ENCODE results near the gene PTAFR. TPM values are rescaled to one million over a fixed set of nuclear protein-coding genes. Genes with fewer than 3 reads are reported as not detected.

Gene PTAFR
- total RNA-seq, 2 experiments from 2014 or later, result 0.47 to 0.53 TPM

- no peaks in the 10 kb centered on the region for H3K4me1 Mint-ChIP-seq (ENCODE audit: low read depth)
- Histone ChIP-seq H3K27ac (ENCODE audit: low read depth in 1 of 2, low read length in 2 of 2) (no peak overlapping the region), H3K9me3 (ENCODE audit: control insufficient read depth in 1 of 2, insufficient read depth in 1 of 2, low read length in 2 of 2) (no peaks in the 10 kb centered on the region), H3K27me3 (ENCODE audit: control insufficient read depth in 1 of 2, insufficient read depth in 2 of 2, low read length in 2 of 2) (no peaks in the 10 kb centered on the region), H3K36me3 (ENCODE audit: insufficient read depth, low read length) (peaks cover 4% of the 10 kb centered on the region), H3K4me3 (ENCODE audit: low read length) (no peak overlapping the region), H3K4me1 (ENCODE audit: insufficient read depth, low read length) (peaks cover 5% of the 10 kb centered on the region)
- no peaks in the 10 kb centered on the region for H3K27me3 Mint-ChIP-seq
- intact Hi-C loops (cut with DNase I, micrococcal nuclease), result no loop called here
- CTCF ChIA-PET, result no interaction called here
- no peak for ATAC-seq (ENCODE audit: poor library complexity)
- no peak overlapping the region for H3K27ac Mint-ChIP-seq
- no peak overlapping the region for H3K4me3 Mint-ChIP-seq
- POLR2A ChIA-PET, result no interaction called here
- H3K9me3 Mint-ChIP-seq, result no peaks in the 10 kb centered on the region
- H3K36me3 Mint-ChIP-seq (ENCODE audit: low read depth), result peaks cover 7% of the 10 kb centered on the region
- no peak for TF ChIP-seq CTCF (IDR thresholded peaks at IDR 0.05)
- no peak for DNase-seq
Measured at GRCh38 chr1:28190996-28191645, 14.6 kb upstream of the PTAFR start.

- Mint-ChIP-seq H3K27ac (no peak overlapping the region), H3K4me3 (no peak overlapping the region), H3K9me3 (no peaks in the 10 kb centered on the region), H3K4me1 (ENCODE audit: low read depth) (no peaks in the 10 kb centered on the region), H3K27me3 (no peaks in the 10 kb centered on the region), H3K36me3 (ENCODE audit: low read depth) (peaks cover 7% of the 10 kb centered on the region)
- POLR2A ChIA-PET, result no interaction called here
- TF ChIP-seq CTCF (IDR thresholded peaks at IDR 0.05), result no peak
- intact Hi-C loops (cut with DNase I, micrococcal nuclease), result no loop called here
- no peaks in the 10 kb centered on the region for H3K27me3 ChIP-seq (ENCODE audit: control insufficient read depth in 1 of 2, insufficient read depth in 2 of 2, low read length in 2 of 2)
- H3K4me1 ChIP-seq (ENCODE audit: insufficient read depth, low read length), result peaks cover 5% of the 10 kb centered on the region
- no peak overlapping the region for H3K27ac ChIP-seq (ENCODE audit: low read depth in 1 of 2, low read length in 2 of 2)
- H3K4me3 ChIP-seq (ENCODE audit: low read length), result no peak overlapping the region
- CTCF ChIA-PET, result no interaction called here
- no peak for ATAC-seq (ENCODE audit: poor library complexity)
- no peaks in the 10 kb centered on the region for H3K9me3 ChIP-seq (ENCODE audit: control insufficient read depth in 1 of 2, insufficient read depth in 1 of 2, low read length in 2 of 2)
- H3K36me3 ChIP-seq (ENCODE audit: insufficient read depth, low read length), result peaks cover 4% of the 10 kb centered on the region
- DNase-seq, result no peak
Measured at GRCh38 chr1:28190337-28190979, 14.0 kb upstream of the PTAFR start.

- Mint-ChIP-seq H3K9me3 (no peaks in the 10 kb centered on the region), H3K27me3 (no peaks in the 10 kb centered on the region), H3K36me3 (ENCODE audit: low read depth) (no peaks in the 10 kb centered on the region), H3K4me1 (ENCODE audit: low read depth) (peaks cover 12% of the 10 kb centered on the region), H3K4me3 (no peak overlapping the region), H3K27ac (no peak overlapping the region)
- POLR2A ChIA-PET, result interaction anchor here (0.5 kb wide), 1 partner anchor 575 kb away, joined by 3 read pairs; no protein-coding TSS in a partner anchor
- no peak for TF ChIP-seq CTCF (IDR thresholded peaks at IDR 0.05)
- Histone ChIP-seq H3K9me3 (ENCODE audit: control insufficient read depth in 1 of 2, insufficient read depth in 1 of 2, low read length in 2 of 2) (no peaks in the 10 kb centered on the region), H3K27ac (ENCODE audit: low read depth in 1 of 2, low read length in 2 of 2) (no peak overlapping the region), H3K4me1 (ENCODE audit: insufficient read depth, low read length) (peaks cover 8% of the 10 kb centered on the region), H3K36me3 (ENCODE audit: insufficient read depth, low read length) (no peaks in the 10 kb centered on the region), H3K4me3 (ENCODE audit: low read length) (no peak overlapping the region), H3K27me3 (ENCODE audit: control insufficient read depth in 1 of 2, insufficient read depth in 2 of 2, low read length in 2 of 2) (no peaks in the 10 kb centered on the region)
- no peak for ATAC-seq (ENCODE audit: poor library complexity)
- intact Hi-C loops (cut with DNase I, micrococcal nuclease), result no loop called here
- no peak for DNase-seq
- CTCF ChIA-PET, result no interaction called here
Measured at GRCh38 chr1:28185071-28185470, 8.6 kb upstream of the PTAFR start.

Data from CD4-positive, alpha-beta T cell (primary cell).